ENCODE measurements around the gene HLA-E.

GRCh38 chr6:30461055-30461454 is 28.3 kb upstream of the HLA-E start:
- TF ChIP-seq CTCF (IDR thresholded peaks at IDR 0.05) (no peak), POLR2A (IDR thresholded peaks at IDR 0.05) (no peak)
